Retinal pigment epithelial cell (primary cell): ENCODE data around the gene ODF2.

ENCODE experiments used
- DNase-seq: peaks from one replicate; pipeline ENCODE4 v3.0.0-alpha.2; 2010; ENCODE audit warnings: low read depth
- H3K4me3 ChIP-seq: 2 replicates; pipeline ENCODE4 v1.5.1; 2011; ENCODE audit warnings: mild to moderate bottlenecking, low read length, control low read depth, moderate library complexity
- CTCF ChIP-seq: conservative IDR thresholded peaks from 2 replicates; pipeline ENCODE4 v1.5.1; 2011; ENCODE audit warnings: low read depth, low read length, control low read depth, inconsistent platforms

The ODF2 gene

GRCh38 chr9:128428644-128429512 lies 26.9 kb upstream of the ODF2 start:
- TF ChIP-seq CTCF = no peak
- DNase-seq = no peak
- H3K4me3 ChIP-seq = no peak overlapping the region

- H3K4me3 ChIP-seq = no peak overlapping the region
- peak; percentile 1 for TF ChIP-seq CTCF
- no peak for DNase-seq
Observed at GRCh38 chr9:128429513-128430086, 26.2 kb upstream of the ODF2 start.

- TF ChIP-seq CTCF = no peak
- H3K4me3 ChIP-seq = no peak overlapping the region
- DNase-seq = no peak
Observed at GRCh38 chr9:128431207-128431606, 24.6 kb upstream of the ODF2 start.

- H3K4me3 ChIP-seq = no peak overlapping the region
- DNase-seq = no peak
- TF ChIP-seq CTCF = no peak
Observed at GRCh38 chr9:128434340-128434739, 21.5 kb upstream of the ODF2 start.

- DNase-seq = no peak
- no peak overlapping the region for H3K4me3 ChIP-seq
- TF ChIP-seq CTCF = no peak
Observed at GRCh38 chr9:128435611-128436010, 20.2 kb upstream of the ODF2 start.

- no peak for DNase-seq
- H3K4me3 ChIP-seq = no peak overlapping the region
- peak; percentile 96 for TF ChIP-seq CTCF
Observed at GRCh38 chr9:128438343-128439109, 17.3 kb upstream of the ODF2 start.

GRCh38 chr9:128439273-128439672 lies 16.5 kb upstream of the ODF2 start:
- no peak for TF ChIP-seq CTCF
- no peak overlapping the region for H3K4me3 ChIP-seq
- DNase-seq = no peak
